ENCODE data around the gene PFDN5. TPM values are rescaled to one million over a fixed set of nuclear protein-coding genes. Genes with fewer than 3 reads are reported as not detected.

Gene PFDN5
- total RNA-seq, 2 donors from 2014 or later = 305 to 445 TPM

DNA sequence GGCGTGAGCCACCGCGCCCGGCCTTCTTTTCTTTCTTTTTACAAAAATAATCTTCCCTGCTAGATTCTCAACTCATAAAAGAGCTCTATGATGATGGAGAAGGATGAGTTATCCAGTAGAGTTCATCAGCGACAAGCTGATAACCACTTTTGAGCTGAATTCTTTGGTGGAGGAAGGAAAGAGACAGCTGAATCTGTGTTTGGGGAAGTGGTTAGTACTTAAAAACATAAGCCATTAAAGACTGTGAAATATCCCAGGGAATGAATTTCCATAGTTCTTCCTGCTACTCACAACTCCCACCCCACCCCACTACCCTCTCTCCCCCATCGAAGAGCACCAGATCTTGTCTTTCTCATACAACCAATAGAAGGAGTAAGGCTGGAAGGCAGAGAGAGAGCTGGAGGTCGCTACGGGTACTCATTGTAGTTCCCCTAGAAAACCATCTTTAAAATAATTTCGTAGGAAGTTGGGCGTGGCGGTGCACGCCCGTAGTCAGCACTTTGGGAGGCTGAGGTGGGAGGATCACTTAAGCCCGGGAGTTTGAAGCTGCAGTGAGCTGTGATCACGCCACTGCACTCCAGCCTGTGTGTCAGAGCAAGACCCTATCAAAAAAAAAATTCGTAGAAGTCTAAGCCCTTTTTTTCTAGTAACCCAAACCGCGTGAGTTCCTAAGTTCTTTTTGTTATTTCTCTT is 27.9 kb upstream of the PFDN5 start:
- H3K36me3 ChIP-seq = no peaks in the 10 kb centered on the region
- TF ChIP-seq, protein P1, sequence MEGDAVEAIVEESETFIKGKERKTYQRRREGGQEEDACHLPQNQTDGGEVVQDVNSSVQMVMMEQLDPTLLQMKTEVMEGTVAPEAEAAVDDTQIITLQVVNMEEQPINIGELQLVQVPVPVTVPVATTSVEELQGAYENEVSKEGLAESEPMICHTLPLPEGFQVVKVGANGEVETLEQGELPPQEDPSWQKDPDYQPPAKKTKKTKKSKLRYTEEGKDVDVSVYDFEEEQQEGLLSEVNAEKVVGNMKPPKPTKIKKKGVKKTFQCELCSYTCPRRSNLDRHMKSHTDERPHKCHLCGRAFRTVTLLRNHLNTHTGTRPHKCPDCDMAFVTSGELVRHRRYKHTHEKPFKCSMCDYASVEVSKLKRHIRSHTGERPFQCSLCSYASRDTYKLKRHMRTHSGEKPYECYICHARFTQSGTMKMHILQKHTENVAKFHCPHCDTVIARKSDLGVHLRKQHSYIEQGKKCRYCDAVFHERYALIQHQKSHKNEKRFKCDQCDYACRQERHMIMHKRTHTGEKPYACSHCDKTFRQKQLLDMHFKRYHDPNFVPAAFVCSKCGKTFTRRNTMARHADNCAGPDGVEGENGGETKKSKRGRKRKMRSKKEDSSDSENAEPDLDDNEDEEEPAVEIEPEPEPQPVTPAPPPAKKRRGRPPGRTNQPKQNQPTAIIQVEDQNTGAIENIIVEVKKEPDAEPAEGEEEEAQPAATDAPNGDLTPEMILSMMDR (IDR thresholded peaks at IDR 0.05) = no peak
- peaks cover 6 to 10% of the 10 kb centered on the region in 2 donors for H3K4me1 ChIP-seq (ENCODE audit: control insufficient read depth in 1 of 2, low read depth in 2 of 2)
- H3K4me3 ChIP-seq = peak overlapping the region; percentile 89
- DNase-seq (ENCODE audit: low spot score) = no peak
- no peaks in the 10 kb centered on the region for H3K27me3 ChIP-seq (replicated peaks; ENCODE audit: insufficient read depth)
- no peaks in the 10 kb centered on the region for H3K9me3 ChIP-seq
- ATAC-seq (ENCODE audit: insufficient number of reproducible peaks, low FRiP score, low read depth) = no peak
- H3K27ac ChIP-seq = peak overlapping the region in 1 of 2 donors; percentile 27

DNA sequence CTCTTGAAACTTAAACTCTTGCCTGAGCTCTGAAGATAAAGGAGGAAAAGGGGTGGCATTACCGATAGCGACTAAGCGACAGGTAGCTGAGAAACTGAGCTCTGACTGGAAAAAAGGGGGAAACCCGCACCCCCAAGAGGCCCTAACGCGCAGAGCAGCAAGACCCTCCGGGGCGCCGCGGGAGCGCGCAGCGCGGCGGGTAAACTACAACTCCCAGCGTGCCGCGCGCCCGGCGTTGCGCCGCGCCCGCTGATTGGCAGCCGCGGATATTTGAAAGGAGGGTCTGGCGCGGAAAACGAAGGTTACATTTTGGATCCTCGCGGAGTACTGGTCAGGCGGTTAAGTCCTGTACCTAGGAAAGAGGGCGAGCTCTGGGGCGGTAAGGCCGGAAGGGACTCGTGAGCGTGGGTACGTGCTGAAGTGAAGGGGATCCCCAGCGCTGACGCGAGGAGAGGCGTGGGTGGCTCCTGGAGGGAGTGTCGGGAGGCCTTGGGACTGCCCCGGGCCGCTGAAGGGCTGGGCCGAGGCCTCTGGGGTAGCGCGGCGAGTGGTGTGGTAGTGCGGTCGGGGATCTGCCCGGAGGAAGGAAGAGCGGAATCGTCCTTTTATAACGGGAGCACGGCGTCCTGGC is 27.2 kb upstream of the PFDN5 start, which contains the start of gene ESPL1:
TSS of gene ESPL1 (plus strand) at position 301 of the 631 bp plus-strand sequence. CDS start 468 bp downstream, outside the sequence.
- Histone ChIP-seq H3K9me3 (no peaks in the 10 kb centered on the region), H3K27me3 (replicated peaks; ENCODE audit: insufficient read depth) (no peaks in the 10 kb centered on the region), H3K4me1 (ENCODE audit: control insufficient read depth in 1 of 2, low read depth in 2 of 2) (peaks cover 6 to 10% of the 10 kb centered on the region in 2 donors), H3K27ac (peak within 1 kb of the TSS in 1 of 2 donors; percentile 27), H3K4me3 (peak within 1 kb of the TSS; percentile 89), H3K36me3 (no peaks in the 10 kb centered on the region)
- ATAC-seq (ENCODE audit: insufficient number of reproducible peaks, low FRiP score, low read depth) = peak; percentile 70
- no peak for DNase-seq (ENCODE audit: low spot score)
- TF ChIP-seq, protein P1 (IDR thresholded peaks at IDR 0.05) = peak; percentile 29

DNA sequence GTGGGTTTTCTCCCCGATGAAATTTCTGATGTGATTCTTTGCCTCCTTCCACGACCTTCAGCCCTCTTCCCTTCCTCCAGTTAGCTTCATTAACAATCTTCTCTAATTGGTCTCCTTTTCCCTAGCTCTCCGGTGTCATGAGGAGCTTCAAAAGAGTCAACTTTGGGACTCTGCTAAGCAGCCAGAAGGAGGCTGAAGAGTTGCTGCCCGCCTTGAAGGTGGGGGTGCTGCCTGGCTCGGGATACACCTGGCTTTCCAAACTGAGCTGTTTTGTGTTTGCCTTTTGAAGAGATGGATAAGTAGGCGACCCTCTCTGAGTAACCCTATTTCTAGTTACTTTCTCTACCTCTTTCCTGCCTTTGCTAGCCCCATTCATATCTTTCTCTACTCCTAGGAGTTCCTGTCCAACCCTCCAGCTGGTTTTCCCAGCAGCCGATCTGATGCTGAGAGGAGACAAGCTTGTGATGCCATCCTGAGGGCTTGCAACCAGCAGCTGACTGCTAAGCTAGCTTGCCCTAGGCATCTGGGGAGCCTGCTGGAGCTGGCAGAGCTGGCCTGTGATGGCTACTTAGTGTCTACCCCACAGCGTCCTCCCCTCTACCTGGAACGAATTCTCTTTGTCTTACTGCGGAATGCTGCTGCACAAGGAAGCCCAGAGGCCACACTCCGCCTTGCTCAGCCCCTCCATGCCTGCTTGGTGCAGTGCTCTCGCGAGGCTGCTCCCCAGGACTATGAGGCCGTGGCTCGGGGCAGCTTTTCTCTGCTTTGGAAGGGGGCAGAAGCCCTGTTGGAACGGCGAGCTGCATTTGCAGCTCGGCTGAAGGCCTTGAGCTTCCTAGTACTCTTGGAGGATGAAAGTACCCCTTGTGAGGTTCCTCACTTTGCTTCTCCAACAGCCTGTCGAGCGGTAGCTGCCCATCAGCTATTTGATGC is 26.4 kb upstream of the PFDN5 start:
- Histone ChIP-seq H3K36me3 (no peaks in the 10 kb centered on the region), H3K27me3 (replicated peaks; ENCODE audit: insufficient read depth) (no peaks in the 10 kb centered on the region), H3K27ac (no peak overlapping the region), H3K4me3 (peak overlapping the region; percentile 89), H3K4me1 (ENCODE audit: control insufficient read depth in 1 of 2, low read depth in 2 of 2) (peaks cover 6 to 10% of the 10 kb centered on the region in 2 donors), H3K9me3 (no peaks in the 10 kb centered on the region)
- ATAC-seq (ENCODE audit: insufficient number of reproducible peaks, low FRiP score, low read depth) = no peak
- no peak for DNase-seq (ENCODE audit: low spot score)
- TF ChIP-seq, protein P1 (IDR thresholded peaks at IDR 0.05) = no peak

DNA sequence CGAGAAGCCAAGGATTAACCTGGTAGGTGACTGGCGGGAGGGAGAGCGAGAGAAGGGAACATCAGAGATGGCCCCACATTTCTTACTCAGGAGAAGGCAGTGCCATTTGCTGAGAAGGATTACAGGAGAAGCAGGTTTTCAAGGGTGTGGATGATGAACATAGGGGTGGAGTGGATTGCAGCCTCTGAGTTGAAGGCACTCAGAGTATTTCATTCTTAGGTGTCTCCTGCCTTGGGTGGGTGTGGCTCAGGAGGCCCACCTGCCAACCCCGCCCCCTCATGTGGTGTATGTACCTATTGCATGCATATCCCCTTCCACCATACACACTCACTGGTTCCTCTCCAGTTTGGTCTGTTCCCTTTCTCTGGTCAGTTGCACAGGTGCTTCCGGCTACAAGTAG is 20.9 kb upstream of the PFDN5 start:
- Histone ChIP-seq H3K27me3 (replicated peaks; ENCODE audit: insufficient read depth) (no peaks in the 10 kb centered on the region), H3K9me3 (no peaks in the 10 kb centered on the region), H3K36me3 (no peaks in the 10 kb centered on the region), H3K4me3 (no peak overlapping the region), H3K4me1 (ENCODE audit: control insufficient read depth in 1 of 2, low read depth in 2 of 2) (no peaks in the 10 kb centered on the region), H3K27ac (no peak overlapping the region)
- ATAC-seq (ENCODE audit: insufficient number of reproducible peaks, low FRiP score, low read depth) = no peak
- TF ChIP-seq, protein P1 (IDR thresholded peaks at IDR 0.05) = no peak
- no peak for DNase-seq (ENCODE audit: low spot score)

DNA sequence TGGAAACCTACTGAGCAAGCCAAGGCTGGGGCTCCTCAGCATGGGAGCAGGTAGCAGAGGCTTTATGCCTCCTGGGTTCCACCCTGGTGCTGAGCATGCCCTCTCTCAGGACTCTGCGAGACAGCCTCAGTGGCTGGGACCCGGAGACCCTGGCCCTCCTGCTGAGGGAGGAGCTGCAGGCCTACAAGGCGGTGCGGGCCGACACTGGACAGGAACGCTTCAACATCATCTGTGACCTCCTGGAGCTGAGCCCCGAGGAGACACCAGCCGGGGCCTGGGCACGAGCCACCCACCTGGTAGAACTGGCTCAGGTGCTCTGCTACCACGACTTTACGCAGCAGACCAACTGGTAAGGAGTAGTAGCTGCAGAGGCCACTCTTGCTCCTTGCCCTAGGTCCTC is 18.8 kb upstream of the PFDN5 start:
- no peaks in the 10 kb centered on the region for H3K27me3 ChIP-seq (replicated peaks; ENCODE audit: insufficient read depth)
- ATAC-seq (ENCODE audit: insufficient number of reproducible peaks, low FRiP score, low read depth) = no peak
- DNase-seq (ENCODE audit: low spot score) = no peak

More for the DNA sequence above, 18.8 kb upstream of the PFDN5 start:
- Histone ChIP-seq H3K36me3 (no peaks in the 10 kb centered on the region), H3K9me3 (no peaks in the 10 kb centered on the region), H3K4me3 (no peak overlapping the region), H3K27ac (no peak overlapping the region), H3K4me1 (ENCODE audit: control insufficient read depth in 1 of 2, low read depth in 2 of 2) (no peaks in the 10 kb centered on the region)
- TF ChIP-seq, protein P1 (IDR thresholded peaks at IDR 0.05) = no peak

All from thoracic aorta (tissue), 2 donors.